Glutamatergic neuron (in vitro differentiated cells): ENCODE results near the gene LMBRD1. TPM values are rescaled to one million over a fixed set of nuclear protein-coding genes. Genes with fewer than 3 reads are reported as not detected.
"Not testable (repeated sequence)": the region's sequence is repeated elsewhere in the genome, so short reads cannot be mapped to it uniquely, and the experiment has no call there.

Experiments
- DNase-seq: peaks from one replicate; pipeline ENCODE4 v3.0.0; 2022
- H3K27ac Mint-ChIP-seq: one replicate; pipeline ENCODE4 v1.8.0; 2020; ENCODE audit warnings: mild to moderate bottlenecking, mixed read lengths, inconsistent platforms; ENCODE audit not compliant: unreplicated experiment
- H3K27me3 Mint-ChIP-seq: one replicate; pipeline ENCODE4 v1.8.0; 2020; ENCODE audit warnings: mild to moderate bottlenecking, moderate library complexity, mixed read lengths, inconsistent platforms; ENCODE audit not compliant: unreplicated experiment
- H3K36me3 Mint-ChIP-seq: one replicate; pipeline ENCODE4 v1.8.0; 2020; ENCODE audit warnings: mild to moderate bottlenecking, mixed read lengths, inconsistent platforms; ENCODE audit not compliant: unreplicated experiment
- H3K4me1 Mint-ChIP-seq: one replicate; pipeline ENCODE4 v1.8.0; 2020; ENCODE audit warnings: mild to moderate bottlenecking, low read depth, mixed read lengths, inconsistent platforms; ENCODE audit not compliant: unreplicated experiment
- H3K4me3 Mint-ChIP-seq: one replicate; pipeline ENCODE4 v1.8.0; 2020; ENCODE audit warnings: mild to moderate bottlenecking, mixed read lengths, inconsistent platforms; ENCODE audit not compliant: unreplicated experiment
- H3K9me3 Mint-ChIP-seq: one replicate; pipeline ENCODE4 v1.8.0; 2020; ENCODE audit warnings: mild to moderate bottlenecking, moderate library complexity, mixed read lengths, inconsistent platforms; ENCODE audit not compliant: unreplicated experiment
- CTCF ChIP-seq: fragments of 200-600 bp; sonication (generic); IDR thresholded peaks from one replicate; pipeline ENCODE4 v1.5.0; 2021; ENCODE audit not compliant: partially characterized antibody, unreplicated experiment
- total RNA-seq: library from RNA; stranded (reverse); fragmentation: NEBNext Ultra II Directional; extraction: Animal tissue kit (Norgen Biotek cat#: 25700); gene quantifications from one replicate; pipeline ENCODE4 v1.2.1, GENCODE V29; 2021; ENCODE audit not compliant: unreplicated experiment

Gene LMBRD1
- total RNA-seq, 1 donor from 2014 or later: 35.5 TPM

GRCh38 chr6:69792292-69792691 is 4.5 kb downstream of the LMBRD1 start:
- Mint-ChIP-seq H3K4me3 (no peak overlapping the region), H3K27ac (no peak overlapping the region), H3K27me3 (no peaks in the 10 kb centered on the region), H3K9me3 (peaks cover 10% of the 10 kb centered on the region), H3K4me1 (peaks cover 6% of the 10 kb centered on the region), H3K36me3 (no peaks in the 10 kb centered on the region)
- no peak for DNase-seq
- TF ChIP-seq CTCF: no peak

GRCh38 chr6:69791065-69791471 is 5.7 kb downstream of the LMBRD1 start:
- Mint-ChIP-seq H3K27ac (no peak overlapping the region), H3K4me1 (peaks cover 6% of the 10 kb centered on the region), H3K36me3 (no peaks in the 10 kb centered on the region), H3K4me3 (no peak overlapping the region), H3K27me3 (no peaks in the 10 kb centered on the region), H3K9me3 (peaks cover 4% of the 10 kb centered on the region)
- DNase-seq: no peak
- no peak for TF ChIP-seq CTCF

- no peak for DNase-seq
- TF ChIP-seq CTCF: no peak
- H3K27ac Mint-ChIP-seq: no peak overlapping the region
- no peaks in the 10 kb centered on the region for H3K27me3 Mint-ChIP-seq
- H3K4me1 Mint-ChIP-seq: peaks cover 6% of the 10 kb centered on the region
- H3K9me3 Mint-ChIP-seq: no peaks in the 10 kb centered on the region
- H3K36me3 Mint-ChIP-seq: no peaks in the 10 kb centered on the region
- no peak overlapping the region for H3K4me3 Mint-ChIP-seq
These were observed 6.2 kb downstream of the LMBRD1 start for GRCh38 chr6:69790629-69791028.

- H3K27ac Mint-ChIP-seq: no peak overlapping the region
- DNase-seq: no peak
- no peak for TF ChIP-seq CTCF
- H3K4me3 Mint-ChIP-seq: no peak overlapping the region
- H3K27me3 Mint-ChIP-seq: no peaks in the 10 kb centered on the region
- no peaks in the 10 kb centered on the region for H3K36me3 Mint-ChIP-seq
- H3K4me1 Mint-ChIP-seq: no peaks in the 10 kb centered on the region
- H3K9me3 Mint-ChIP-seq: no peaks in the 10 kb centered on the region
These were observed 7.2 kb downstream of the LMBRD1 start for GRCh38 chr6:69789578-69789977.

GRCh38 chr6:69787436-69787835 is 9.4 kb downstream of the LMBRD1 start:
- H3K27me3 Mint-ChIP-seq, DNase-seq, H3K9me3 Mint-ChIP-seq, H3K4me3 Mint-ChIP-seq, H3K36me3 Mint-ChIP-seq, H3K4me1 Mint-ChIP-seq, H3K27ac Mint-ChIP-seq: not testable (repeated sequence)

- peaks cover 2% of the 10 kb centered on the region for H3K4me1 Mint-ChIP-seq
- DNase-seq: no peak
These were observed 11.1 kb downstream of the LMBRD1 start for GRCh38 chr6:69785697-69786096.

More at GRCh38 chr6:69785697-69786096, 11.1 kb downstream of the LMBRD1 start:
- H3K9me3 Mint-ChIP-seq: no peaks in the 10 kb centered on the region
- TF ChIP-seq CTCF: no peak
- H3K27me3 Mint-ChIP-seq: no peaks in the 10 kb centered on the region
- no peak overlapping the region for H3K27ac Mint-ChIP-seq
- H3K36me3 Mint-ChIP-seq: no peaks in the 10 kb centered on the region
- H3K4me3 Mint-ChIP-seq: no peak overlapping the region
